ENCODE measurements around the gene PSMD4.
"Not testable (repeated sequence)": the region's sequence is repeated elsewhere in the genome, so short reads cannot be mapped to it uniquely, and the experiment has no call there.

Gene PSMD4

DNA sequence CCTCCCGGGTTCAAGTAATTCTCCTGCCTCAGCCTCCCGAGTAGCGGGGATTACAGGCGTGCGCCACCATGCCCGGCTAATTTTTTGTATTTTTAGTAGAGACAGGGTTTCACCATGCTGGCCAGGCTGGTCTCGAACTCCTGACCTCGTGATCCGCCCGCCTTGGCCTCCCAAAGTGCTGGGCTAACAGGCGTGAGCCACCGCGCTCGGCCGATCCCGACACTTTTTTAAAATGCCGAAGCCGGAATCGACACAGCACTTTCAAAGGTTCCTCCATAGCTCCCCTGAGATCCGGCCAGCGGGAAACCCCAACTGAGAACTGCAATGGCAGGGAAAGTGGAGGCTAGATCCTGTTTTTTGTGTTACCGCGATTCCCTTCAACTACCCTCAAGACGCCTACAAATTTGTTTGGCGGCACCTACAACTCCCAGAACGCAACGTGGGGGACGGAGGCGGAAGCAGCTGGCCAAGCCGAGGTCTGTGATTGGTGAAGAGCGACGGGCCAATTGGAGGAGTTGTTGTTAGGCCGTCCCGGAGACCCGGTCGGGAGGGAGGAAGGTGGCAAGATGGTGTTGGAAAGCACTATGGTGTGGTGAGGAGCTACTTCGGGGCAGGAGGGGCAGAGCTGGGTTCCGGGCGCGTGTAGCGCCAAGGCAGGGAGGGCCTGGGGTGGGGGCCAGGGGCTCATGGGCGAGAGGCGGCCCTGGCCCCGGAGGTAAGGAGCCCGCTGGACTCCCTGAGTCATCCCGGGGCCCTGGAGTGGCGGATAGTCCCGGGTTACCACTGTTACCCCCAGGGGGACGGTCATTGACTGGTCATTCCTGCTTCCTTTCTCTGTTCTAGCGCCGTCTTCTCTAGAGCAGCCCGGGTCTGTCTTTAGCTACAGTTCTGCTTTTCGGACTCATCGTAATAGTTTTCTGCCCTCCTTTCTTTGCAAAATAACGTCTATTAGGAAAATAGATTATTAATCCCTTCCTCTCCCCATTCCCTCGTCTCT is at the start of gene PSMD4:
TSS of gene PSMD4 (plus strand) at position 518 of the 997 bp plus-strand sequence. CDS start at position 567, 49 bp downstream.
- TF ChIP-seq, protein P1, sequence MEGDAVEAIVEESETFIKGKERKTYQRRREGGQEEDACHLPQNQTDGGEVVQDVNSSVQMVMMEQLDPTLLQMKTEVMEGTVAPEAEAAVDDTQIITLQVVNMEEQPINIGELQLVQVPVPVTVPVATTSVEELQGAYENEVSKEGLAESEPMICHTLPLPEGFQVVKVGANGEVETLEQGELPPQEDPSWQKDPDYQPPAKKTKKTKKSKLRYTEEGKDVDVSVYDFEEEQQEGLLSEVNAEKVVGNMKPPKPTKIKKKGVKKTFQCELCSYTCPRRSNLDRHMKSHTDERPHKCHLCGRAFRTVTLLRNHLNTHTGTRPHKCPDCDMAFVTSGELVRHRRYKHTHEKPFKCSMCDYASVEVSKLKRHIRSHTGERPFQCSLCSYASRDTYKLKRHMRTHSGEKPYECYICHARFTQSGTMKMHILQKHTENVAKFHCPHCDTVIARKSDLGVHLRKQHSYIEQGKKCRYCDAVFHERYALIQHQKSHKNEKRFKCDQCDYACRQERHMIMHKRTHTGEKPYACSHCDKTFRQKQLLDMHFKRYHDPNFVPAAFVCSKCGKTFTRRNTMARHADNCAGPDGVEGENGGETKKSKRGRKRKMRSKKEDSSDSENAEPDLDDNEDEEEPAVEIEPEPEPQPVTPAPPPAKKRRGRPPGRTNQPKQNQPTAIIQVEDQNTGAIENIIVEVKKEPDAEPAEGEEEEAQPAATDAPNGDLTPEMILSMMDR (IDR thresholded peaks at IDR 0.05; ENCODE audit: insufficient read depth, low read depth, low read length, missing control alignments): no peak

DNA sequence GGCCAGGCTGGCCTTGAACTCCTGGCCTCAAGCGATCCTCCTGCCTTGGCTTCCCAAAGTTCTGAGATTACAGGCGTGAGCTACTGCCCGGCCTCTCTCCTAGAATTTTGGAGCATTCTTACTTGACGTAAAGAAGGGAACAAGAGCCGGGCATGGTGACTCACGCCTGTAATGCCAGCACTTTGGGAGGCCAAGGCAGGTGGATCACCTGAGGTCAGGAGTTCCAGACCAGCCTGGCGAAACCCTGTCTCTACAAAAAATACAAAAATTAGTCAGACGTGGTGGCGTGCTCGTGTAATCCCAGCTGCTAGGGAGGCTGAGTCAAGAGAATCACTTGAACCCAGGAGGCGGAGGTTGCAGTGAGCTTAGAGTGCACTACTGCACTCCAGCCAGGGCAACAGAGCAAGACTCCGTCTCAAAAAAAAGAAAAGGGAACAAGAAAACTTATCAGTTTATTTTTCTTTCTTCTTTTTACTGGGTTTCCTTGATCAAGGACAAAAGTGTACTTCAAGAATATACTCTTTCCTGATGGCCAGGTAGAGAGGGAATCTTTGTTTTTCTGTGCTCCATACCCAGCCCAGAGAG is 49.1 kb upstream of the PSMD4 start:
- not testable (repeated sequence) for DNase-seq (ENCODE audit: low read depth); H3K4me3 ChIP-seq (ENCODE audit: low read depth, low read length)

More for the DNA sequence above, at the start of gene PSMD4:
- H3K4me3 ChIP-seq (ENCODE audit: low read depth, low read length): peak within 1 kb of the TSS; percentile 97
- DNase-seq (ENCODE audit: low read depth): peak; percentile 98

DNA sequence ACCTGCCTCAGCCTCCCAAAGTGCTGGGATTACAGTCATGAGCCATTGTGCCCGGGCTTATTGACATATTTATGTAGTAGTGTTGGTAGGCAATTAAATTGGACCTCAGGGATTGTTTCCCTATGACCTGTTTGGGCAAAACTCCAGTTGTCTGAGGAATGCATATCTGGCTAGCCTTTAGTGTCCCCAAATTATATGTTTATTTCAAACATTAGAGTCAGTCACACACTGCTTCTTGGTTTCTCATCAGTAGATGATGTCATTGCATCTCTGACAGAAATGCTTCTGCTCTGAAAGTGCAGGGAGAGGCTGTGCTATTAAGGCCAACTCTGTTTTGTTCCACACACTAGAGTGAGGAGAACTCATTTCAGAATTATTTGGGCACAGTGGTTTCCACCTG is 43.7 kb upstream of the PSMD4 start:
- no peak for DNase-seq (ENCODE audit: low read depth)
- no peak overlapping the region for H3K4me3 ChIP-seq (ENCODE audit: low read depth, low read length)
- TF ChIP-seq, protein P1 (IDR thresholded peaks at IDR 0.05; ENCODE audit: insufficient read depth, low read depth, low read length, missing control alignments): no peak

DNA sequence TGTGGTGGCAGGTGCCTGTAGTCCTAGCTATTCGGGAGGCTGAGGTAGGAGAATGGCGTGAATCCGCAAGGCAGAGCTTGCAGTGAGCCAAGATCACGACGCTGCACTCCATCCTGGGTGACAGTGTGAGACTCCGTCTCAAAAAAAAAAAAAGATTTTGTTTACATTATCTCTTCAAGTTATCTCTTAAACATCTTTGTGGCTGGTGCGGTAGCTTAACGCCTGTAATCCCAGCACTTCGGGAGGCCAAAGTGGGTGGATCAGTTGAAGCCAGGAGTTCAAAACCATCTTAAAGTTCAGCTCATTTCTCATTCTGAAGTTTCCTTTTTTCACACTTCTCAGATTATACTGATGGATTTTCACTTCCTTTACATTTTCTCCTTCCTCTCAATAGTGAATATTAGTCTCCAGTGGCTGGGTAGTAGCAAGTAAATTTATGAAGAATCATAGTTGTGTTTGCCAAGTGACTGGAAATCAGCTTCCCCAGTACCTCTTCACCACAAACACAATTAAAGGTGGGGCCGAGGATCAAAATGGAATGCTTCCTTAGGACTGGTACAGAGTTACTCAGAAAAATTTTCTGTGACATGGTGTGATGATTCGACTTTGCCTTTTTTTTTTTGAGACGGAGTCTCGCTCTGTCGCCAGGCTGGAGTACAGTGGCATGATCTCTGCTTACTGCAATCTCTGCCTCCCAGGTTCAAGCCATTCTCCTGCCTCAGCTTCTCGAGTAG is 42.4 kb upstream of the PSMD4 start:
- TF ChIP-seq, protein P1 (IDR thresholded peaks at IDR 0.05; ENCODE audit: insufficient read depth, low read depth, low read length, missing control alignments): no peak
- no peak overlapping the region for H3K4me3 ChIP-seq (ENCODE audit: low read depth, low read length)
- no peak for DNase-seq (ENCODE audit: low read depth)

DNA sequence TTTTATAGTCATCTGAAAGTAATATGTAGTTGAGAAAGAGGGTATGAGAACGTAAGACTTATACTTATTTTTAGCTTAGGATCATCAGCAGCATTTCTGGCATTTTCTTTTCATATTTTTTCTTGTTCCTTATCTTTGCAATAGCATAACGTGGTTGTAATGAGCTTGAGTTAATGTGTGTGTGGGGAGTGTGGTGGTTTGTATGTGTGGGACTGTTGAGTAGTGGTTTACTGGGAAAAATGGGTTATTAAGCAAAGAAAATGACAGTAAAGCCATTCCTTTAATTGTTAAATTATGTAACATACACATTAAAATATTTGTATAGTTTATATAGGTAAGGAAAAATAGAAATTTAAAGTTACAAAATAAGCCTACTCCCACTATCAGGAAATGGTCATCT is 41.0 kb upstream of the PSMD4 start:
- no peak overlapping the region for H3K4me3 ChIP-seq (ENCODE audit: low read depth, low read length)
- TF ChIP-seq, protein P1 (IDR thresholded peaks at IDR 0.05; ENCODE audit: insufficient read depth, low read depth, low read length, missing control alignments): no peak
- no peak for DNase-seq (ENCODE audit: low read depth)

DNA sequence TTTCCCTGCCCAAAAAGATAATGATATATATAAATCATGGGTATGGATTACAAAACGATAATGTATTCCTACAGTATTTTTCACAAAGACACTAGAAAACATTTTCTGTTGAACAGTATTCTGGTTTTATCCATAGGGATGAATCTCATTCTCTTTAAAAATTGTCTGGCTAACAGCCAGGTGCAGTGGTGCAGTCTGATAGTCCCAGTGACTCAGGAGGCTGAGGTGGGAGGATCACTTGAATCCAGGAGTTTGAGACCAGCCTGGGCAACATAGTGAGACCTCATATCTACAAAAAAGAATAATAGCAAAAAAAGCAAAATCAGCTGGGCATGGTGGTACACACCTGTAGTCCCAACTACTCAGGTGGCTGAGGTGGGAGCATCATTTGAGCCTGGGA is 32.9 kb upstream of the PSMD4 start:
- TF ChIP-seq, protein P1 (IDR thresholded peaks at IDR 0.05; ENCODE audit: insufficient read depth, low read depth, low read length, missing control alignments): no peak
- H3K4me3 ChIP-seq (ENCODE audit: low read depth, low read length): no peak overlapping the region
- no peak for DNase-seq (ENCODE audit: low read depth)

DNA sequence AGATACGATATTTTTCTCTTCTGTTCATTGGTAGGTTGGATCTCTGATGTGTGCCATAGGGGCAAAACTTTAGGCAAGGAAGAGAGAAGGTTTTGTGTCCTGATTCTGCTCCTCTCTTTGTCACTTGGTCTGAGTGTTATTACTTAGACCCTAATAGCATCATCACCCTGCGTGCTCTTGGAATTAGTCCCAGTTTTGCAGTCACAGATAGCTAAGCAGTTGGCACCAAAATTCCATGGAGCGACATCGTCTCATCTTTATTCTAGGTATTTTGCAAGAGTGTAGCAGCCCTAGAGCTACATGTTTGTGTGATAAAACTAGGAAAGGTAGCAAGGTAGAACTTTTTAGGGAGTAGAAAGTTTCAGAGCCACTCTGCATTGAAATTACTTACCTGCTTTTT is 32.4 kb upstream of the PSMD4 start:
- DNase-seq (ENCODE audit: low read depth): no peak
- TF ChIP-seq, protein P1 (IDR thresholded peaks at IDR 0.05; ENCODE audit: insufficient read depth, low read depth, low read length, missing control alignments): no peak
- H3K4me3 ChIP-seq (ENCODE audit: low read depth, low read length): no peak overlapping the region

Measured in GM12865 (cell line).